OCI-M2 (cell line): ENCODE data around the gene GJA10.

ENCODE experiments used
- DNase-seq: peaks from one replicate; lab custom pipeline; 2025; ENCODE audit not compliant: unreplicated experiment; lab: John Stamatoyannopoulos, UW

Gene GJA10

DNA sequence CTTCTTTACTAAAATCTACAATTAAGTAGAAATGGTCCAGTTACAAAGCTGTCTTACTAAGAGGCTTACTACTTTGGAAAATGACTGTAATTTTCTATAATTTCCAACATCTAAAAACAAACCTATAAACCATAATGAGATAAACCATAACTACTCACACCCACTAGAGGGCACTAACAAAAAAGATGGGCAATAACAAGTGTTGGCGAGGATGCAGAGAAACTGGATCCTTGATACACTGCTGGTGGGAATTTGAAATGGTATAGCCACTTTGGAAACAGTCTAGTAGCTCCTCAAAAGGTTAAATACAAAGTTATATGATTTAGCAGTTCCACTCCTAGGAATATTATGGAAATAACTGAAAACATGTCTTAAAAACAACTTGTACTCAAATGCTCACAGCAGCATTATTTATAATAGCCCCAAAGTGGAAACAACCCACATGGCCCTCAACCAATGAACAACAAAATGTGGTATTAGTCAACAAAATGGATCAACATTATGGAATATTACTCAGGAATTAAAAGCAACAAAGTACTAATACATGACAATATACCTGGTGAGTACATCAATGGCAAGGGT, 50.6 kb downstream of the GJA10 start:
- DNase-seq, result no peak
